Occipital lobe (tissue), 2 donors: ENCODE measurements around the gene SQSTM1. TPM values are rescaled to one million over a fixed set of nuclear protein-coding genes. Genes with fewer than 3 reads are reported as not detected.

Experiments
- DNase-seq: peaks from one replicate; lab custom pipeline; 2025; lab: John Stamatoyannopoulos, UW
- total RNA-seq: library from RNA; depleted of rRNA; stranded (reverse); fragments of >200 nt; gene quantifications from one replicate; pipeline ENCODE4 v1.2.3, GENCODE V29; 2014

Gene SQSTM1
- total RNA-seq, 1 donor from 2014 or later = 53.5 TPM

- no peak for DNase-seq
These were observed 26.1 kb upstream of the SQSTM1 start for GRCh38 chr5:179794575-179794974.

GRCh38 chr5:179795049-179795862 is 25.4 kb upstream of the SQSTM1 start:
- no peak for DNase-seq

GRCh38 chr5:179795863-179796833 is 24.6 kb upstream of the SQSTM1 start:
- DNase-seq = peak; percentile 81

- DNase-seq = no peak
These were observed 23.7 kb upstream of the SQSTM1 start for GRCh38 chr5:179796877-179797608.

- DNase-seq = no peak
These were observed 23.0 kb upstream of the SQSTM1 start for GRCh38 chr5:179797741-179798140.

- DNase-seq = no peak
These were observed 22.4 kb upstream of the SQSTM1 start for GRCh38 chr5:179798144-179798770.

GRCh38 chr5:179798771-179799643 is 21.7 kb upstream of the SQSTM1 start:
- no peak for DNase-seq

- DNase-seq = no peak
These were observed 21.1 kb upstream of the SQSTM1 start for GRCh38 chr5:179799644-179799973.

GRCh38 chr5:179800071-179800695 is 20.5 kb upstream of the SQSTM1 start:
- DNase-seq = no peak

- no peak for DNase-seq
These were observed 20.0 kb upstream of the SQSTM1 start for GRCh38 chr5:179800696-179801201.

GRCh38 chr5:179801304-179802206 is 19.1 kb upstream of the SQSTM1 start:
- DNase-seq = no peak

- no peak for DNase-seq
These were observed 18.4 kb upstream of the SQSTM1 start for GRCh38 chr5:179802207-179802883.

- no peak for DNase-seq
These were observed 17.6 kb upstream of the SQSTM1 start for GRCh38 chr5:179802950-179803562.

- no peak for DNase-seq
These were observed 16.8 kb upstream of the SQSTM1 start for GRCh38 chr5:179803651-179804554.

GRCh38 chr5:179804555-179804947 is 16.2 kb upstream of the SQSTM1 start:
- no peak for DNase-seq

GRCh38 chr5:179805070-179805528 is 15.6 kb upstream of the SQSTM1 start:
- DNase-seq = no peak
